GM19239 (cell line): ENCODE data around the gene RBM20.
"Not testable (repeated sequence)": the region's sequence is repeated elsewhere in the genome, so short reads cannot be mapped to it uniquely, and the experiment has no call there.

Experiments used
- DNase-seq: peaks from one replicate; pipeline ENCODE4 v3.0.0; 2011; ENCODE audit warnings: low spot score; ENCODE audit not compliant: insufficient read length
- FAIRE-seq: peaks from 2 replicates; lab custom pipeline; 2011; peaks lifted over from hg19 to GRCh38; lab: Jason Lieb, UNC

RBM20 gene

DNA sequence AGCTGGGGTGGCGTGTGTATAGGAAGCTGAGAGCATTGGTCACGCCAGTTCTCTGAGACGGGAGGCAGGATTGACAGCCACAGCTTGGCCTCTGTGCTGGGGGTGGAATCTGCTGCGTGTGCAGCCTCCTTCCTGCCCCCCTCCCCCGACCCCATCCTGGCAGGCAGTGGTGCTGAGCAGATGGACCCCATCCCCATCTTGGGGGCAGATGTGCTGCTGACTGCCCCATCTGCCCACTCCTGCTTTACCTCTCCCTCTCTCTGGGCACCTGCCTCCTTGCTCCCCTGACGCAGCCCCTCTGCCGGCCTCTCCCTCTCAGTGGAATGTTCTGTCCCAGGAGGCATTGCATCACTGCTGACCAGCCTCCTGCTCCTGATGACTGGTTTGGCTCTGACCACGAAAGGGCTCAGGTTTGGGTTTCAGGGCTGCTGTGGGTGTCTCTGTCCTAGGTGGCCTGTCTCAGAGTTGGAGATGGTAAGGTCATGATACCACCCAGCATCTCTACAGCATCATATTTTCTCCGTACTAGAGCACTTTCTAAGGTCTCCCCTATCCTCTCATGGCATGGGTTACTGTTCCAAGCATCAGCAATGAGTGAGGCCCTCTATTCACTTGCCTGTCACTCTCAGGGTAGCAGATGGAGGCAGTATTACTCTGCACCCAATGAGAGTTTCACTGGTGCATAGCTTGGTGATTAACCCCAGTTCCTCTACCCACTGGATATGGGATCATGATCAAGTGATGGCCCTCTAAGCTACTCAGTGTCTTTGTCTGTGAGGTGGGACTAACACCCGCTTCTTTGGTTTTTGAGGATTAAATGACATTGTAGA is 81.9 kb downstream of the RBM20 start:
- DNase-seq (no peak), FAIRE-seq (no peak)

DNA sequence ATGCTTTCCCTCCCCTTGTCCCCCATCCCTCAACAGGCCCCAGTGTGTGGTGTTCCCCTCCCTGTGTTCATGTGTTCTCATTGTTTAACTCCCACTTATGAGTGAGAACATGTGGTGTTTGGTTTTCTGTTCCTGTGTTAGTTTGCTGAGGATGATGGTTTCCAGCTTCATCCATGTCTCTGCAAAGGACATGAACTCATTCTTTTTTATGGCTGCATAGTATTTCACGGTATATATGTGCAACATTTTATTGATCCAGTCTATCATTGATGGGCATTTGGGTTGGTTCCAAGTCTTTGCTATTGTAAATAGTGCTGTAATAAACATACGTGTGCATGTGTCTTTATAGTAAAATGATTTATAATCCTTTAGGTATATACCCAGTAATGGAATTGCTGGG is 83.6 kb downstream of the RBM20 start:
- DNase-seq, FAIRE-seq: not testable (repeated sequence)

DNA sequence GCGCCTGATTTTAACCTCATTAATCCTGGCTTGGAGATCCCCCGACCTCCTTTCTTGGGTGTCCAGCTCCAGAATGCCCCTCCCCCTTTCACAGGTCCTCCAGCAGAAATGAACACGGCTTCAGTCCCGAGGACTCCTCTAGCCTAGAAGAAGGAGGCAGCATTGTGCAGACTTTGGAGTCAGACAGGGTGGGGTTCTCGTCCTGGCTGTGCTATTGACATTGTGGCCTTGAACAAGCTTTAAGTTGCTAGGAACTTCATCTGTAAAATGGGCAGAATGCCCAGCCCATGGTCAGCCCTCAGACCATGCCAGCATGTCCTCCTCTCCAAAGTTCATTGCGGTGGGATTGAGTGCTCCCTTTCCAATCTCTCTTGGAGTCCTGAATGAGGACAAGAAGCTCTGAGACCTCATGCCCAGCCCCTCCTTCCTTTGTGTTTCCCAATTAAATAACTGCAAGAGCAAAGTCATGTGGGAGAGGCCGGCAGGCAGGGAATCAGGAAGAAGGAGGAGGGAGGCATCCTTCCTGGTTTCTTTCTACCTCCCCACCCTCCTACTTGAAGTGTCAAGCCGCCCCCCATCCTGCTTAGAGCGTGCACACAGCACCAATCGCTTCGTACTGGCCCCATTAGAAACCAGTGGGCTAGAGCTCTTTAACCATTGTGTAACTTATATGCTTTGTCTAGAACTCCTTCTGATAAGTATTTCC is 86.4 kb downstream of the RBM20 start:
- no peak for FAIRE-seq
- no peak for DNase-seq

GRCh38 chr10:110733218-110733952 is 89.2 kb downstream of the RBM20 start:
- no peak for DNase-seq
- FAIRE-seq: no peak

- no peak for DNase-seq
- FAIRE-seq: no peak
Measured at GRCh38 chr10:110735620-110736027, 91.5 kb downstream of the RBM20 start.

GRCh38 chr10:110737886-110738634 is 93.9 kb downstream of the RBM20 start:
- DNase-seq: no peak
- no peak for FAIRE-seq

DNA sequence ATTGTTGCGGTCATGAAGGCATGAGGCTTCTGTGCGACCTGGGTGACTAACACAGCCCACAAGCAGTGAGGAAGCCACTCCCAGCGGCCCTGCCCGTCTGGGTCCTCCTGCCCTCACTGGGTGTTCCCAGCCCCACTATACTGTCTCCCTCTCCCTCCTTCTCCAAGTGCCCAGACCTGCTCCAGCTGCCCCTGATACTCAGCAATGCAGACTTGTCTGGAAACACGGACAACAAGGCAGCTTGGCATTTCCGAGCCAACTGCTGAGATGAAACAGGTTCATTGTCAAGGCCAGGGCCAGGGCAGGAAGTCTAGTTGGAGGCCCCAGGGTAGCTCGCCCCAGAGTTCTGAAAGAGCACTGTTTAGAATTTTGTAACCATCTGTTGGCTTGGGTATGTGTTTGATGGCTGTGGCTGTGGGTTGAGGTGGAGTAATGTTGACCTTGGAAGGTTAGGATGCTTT is 95.7 kb downstream of the RBM20 start:
- DNase-seq (no peak), FAIRE-seq (no peak)

GRCh38 chr10:110742801-110743200 is 98.7 kb downstream of the RBM20 start:
- DNase-seq (no peak), FAIRE-seq (no peak)

GRCh38 chr10:110744782-110745181 is 100.6 kb downstream of the RBM20 start:
- FAIRE-seq (no peak), DNase-seq (no peak)

- peak; percentile 30 for DNase-seq
- peak; percentile 96 for FAIRE-seq
Measured at GRCh38 chr10:110746254-110746826, 102.2 kb downstream of the RBM20 start.

DNA sequence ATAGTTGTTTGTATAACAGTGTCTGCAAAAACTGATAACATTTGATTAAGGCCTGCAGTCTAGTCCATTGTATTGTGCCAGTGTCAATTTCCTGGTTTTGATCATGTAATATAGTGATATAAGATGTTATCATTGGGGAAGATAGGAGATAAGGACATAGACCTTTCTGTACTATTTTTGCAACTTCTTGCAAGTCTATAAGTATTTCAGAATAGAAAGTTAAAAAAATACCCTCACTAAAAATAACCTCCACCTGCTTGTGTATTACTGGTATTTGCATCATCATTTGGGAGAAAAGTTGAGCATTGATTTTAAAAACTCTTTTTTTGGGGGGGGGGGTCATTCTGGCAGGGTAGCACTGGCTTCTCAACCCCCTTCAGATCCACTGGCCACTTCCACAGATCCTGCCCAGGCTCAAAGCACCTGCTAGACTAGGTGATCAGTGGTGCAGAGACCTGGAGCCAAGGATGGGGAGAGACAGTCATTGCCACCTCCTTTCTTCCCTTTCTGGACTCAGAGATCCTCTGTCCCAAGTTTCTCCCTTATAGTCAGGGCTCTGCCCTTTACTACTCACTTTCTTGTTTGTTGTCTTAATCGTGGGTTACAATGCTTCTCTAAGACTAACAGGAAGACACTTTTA is 103.0 kb downstream of the RBM20 start:
- DNase-seq (no peak), FAIRE-seq (peak; percentile 72)

DNA sequence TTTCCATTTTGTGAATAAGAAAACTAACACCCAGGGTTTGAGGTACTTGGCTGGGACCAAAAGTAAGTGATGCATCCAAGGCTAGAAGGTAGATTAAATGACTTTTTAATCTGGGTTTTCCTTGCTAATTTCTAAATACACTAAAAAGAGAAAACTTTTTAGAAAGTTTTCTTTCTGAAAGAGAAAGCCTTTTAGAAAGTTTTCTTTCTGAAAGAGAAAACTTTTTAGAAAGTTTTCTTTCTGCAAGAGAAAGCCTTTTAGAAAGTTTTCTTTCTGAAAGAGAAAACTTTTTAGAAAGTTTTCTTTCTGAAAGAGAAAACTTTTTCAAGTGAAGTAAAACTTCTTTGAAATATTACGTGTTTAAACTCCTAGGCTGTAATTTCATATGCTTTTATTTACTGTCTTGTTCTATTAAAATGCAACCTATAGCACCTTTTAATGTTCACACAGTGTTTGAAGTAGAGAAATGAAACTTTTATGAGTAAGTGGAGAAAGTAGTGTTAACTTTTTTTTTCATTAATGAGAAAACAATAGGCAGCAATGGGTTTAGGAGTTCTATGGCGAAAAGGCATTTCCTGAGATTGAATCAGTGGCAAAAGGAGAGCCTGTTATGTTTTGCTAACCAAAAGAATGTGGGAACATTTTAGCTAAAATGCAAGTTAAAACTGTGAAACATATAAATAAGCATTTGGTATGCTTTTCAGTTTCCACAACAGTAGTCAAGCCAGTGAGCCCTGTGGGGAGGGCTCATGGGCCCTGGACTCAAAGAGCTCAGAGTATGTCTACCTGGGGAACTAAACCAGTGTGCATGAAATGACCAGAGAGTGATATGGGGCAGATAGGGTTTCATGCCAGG is 103.7 kb downstream of the RBM20 start:
- DNase-seq (no peak), FAIRE-seq (peak; percentile 65)

- FAIRE-seq (no peak), DNase-seq (no peak)
Measured at GRCh38 chr10:110748970-110749369, 104.8 kb downstream of the RBM20 start.

DNA sequence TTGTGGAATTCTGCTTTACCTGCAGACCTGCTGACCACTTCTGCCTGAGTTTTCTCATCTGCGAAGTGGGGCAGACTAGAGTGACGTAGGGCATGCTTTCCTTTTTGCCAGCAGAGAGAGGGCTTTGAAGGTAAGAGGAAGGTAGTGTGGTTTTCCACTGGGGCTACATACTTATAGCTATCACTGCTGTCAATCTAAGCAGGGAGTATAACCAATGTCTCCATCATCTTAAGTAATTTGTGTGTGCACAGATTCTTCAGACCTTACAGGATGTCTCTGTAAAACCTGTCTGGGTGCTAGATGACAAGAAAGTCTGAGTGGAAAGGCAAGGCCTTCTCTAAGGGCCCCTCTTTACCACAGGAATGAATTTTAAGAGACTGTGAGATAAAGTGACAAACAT is 106.8 kb downstream of the RBM20 start:
- DNase-seq (no peak), FAIRE-seq (no peak)

- no peak for DNase-seq
- no peak for FAIRE-seq
Measured at GRCh38 chr10:110751850-110752249, 107.7 kb downstream of the RBM20 start.

- DNase-seq (no peak), FAIRE-seq (no peak)
Measured at GRCh38 chr10:110753462-110753861, 109.3 kb downstream of the RBM20 start.

DNA sequence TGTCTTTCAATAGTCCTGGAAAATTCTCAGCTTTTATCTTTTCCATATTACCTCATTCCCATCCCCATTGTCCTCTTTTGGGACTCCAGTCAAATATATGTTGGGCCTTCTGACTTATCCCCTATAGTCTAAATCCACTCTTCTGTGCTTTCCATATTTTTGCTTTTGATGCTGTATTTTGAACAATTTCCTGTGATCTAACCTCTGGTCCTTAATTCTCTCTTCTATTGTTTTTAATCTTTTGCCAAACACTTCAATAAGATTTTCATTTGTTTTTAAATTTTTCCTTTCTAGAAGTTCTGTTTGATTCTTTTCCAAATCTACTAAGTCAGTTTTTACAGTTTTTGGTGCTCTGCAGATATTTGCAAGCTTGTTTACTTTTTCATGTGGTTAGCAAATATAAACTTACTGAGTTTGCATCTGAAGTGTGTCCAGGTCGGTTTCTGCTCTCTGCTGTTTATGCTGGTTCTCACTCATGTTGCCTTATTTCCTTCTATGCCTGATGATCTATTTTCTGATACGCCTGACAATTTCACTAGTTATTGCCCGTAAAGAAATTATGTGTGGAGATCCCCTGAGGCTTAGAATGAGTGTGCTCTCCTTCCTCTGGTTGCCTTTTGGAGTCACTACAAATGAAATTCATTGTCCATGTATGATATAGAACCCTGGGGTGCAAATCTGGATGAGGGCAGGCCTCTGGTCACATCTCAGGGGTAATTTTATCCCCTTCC is 110.4 kb downstream of the RBM20 start:
- no peak for DNase-seq
- no peak for FAIRE-seq

- DNase-seq: no peak
- FAIRE-seq: no peak
Measured at GRCh38 chr10:110755781-110756180, 111.6 kb downstream of the RBM20 start.
